Measurements from ENCODE around the gene FRMD4A. TPM values are rescaled to one million over a fixed set of nuclear protein-coding genes. Genes with fewer than 3 reads are reported as not detected.

The FRMD4A gene
- total and polyA plus RNA-seq, 2 experiments from 2014 or later, result 11.9 to 17.5 TPM

- H2AFZ ChIP-seq, result no peak overlapping the region
- no peak overlapping the region for H3K27ac ChIP-seq
- no peak overlapping the region for H3K4me3 ChIP-seq
- WGBS, 2 experiments (ENCODE audit: low coverage in 1 of 2, low lambda C conversion rate in 2 of 2, missing lambda C conversion rate in 2 of 2), result 46 to 49% methylated on average over 4 of the region's 4 CpGs
- no peak overlapping the region for H3K4me2 ChIP-seq (ENCODE audit: unreplicated experiment)
- no peaks in the 10 kb centered on the region for H3K9me3 ChIP-seq (ENCODE audit: low read depth)
- no peaks in the 10 kb centered on the region for H3K79me2 ChIP-seq (ENCODE audit: insufficient read depth)
- no peaks in the 10 kb centered on the region for H3K4me1 ChIP-seq (ENCODE audit: insufficient read depth)
- H3F3A ChIP-seq (ENCODE audit: insufficient read depth), result no peaks in the 10 kb centered on the region
- no peaks in the 10 kb centered on the region for H3K9me2 ChIP-seq (ENCODE audit: insufficient read depth)
- no peak overlapping the region for H3K9ac ChIP-seq
- no peaks in the 10 kb centered on the region for H4K20me1 ChIP-seq (ENCODE audit: insufficient read depth)
- in situ Hi-C loops (cut with MboI), result no loop called here
- TF ChIP-seq EZH2phosphoT487 (IDR thresholded peaks at IDR 0.05; ENCODE audit: insufficient read depth, low read depth) (no peak), EZH2 (IDR thresholded peaks at IDR 0.05; ENCODE audit: insufficient read depth, poor library complexity, severe bottlenecking) (no peak)
- peaks cover 18% of the 10 kb centered on the region for H3K36me3 ChIP-seq (ENCODE audit: low read depth)
- H3K27me3 ChIP-seq (replicated peaks; ENCODE audit: insufficient read depth), result no peaks in the 10 kb centered on the region
- no peak for DNase-seq
Measured at GRCh38 chr10:13617116-13617515, 713.6 kb downstream of the FRMD4A start.

GRCh38 chr10:13615650-13616300 is 714.9 kb downstream of the FRMD4A start:
- Histone ChIP-seq H3K4me3 (no peak overlapping the region), H3K9me2 (ENCODE audit: insufficient read depth) (no peaks in the 10 kb centered on the region), H3K4me1 (ENCODE audit: insufficient read depth) (no peaks in the 10 kb centered on the region), H4K20me1 (ENCODE audit: insufficient read depth) (no peaks in the 10 kb centered on the region), H3K36me3 (ENCODE audit: low read depth) (peaks cover 26% of the 10 kb centered on the region), H3K9me3 (ENCODE audit: low read depth) (no peaks in the 10 kb centered on the region), H2AFZ (no peak overlapping the region), H3K9ac (no peak overlapping the region), H3F3A (ENCODE audit: insufficient read depth) (no peaks in the 10 kb centered on the region), H3K79me2 (ENCODE audit: insufficient read depth) (no peaks in the 10 kb centered on the region), H3K4me2 (ENCODE audit: unreplicated experiment) (no peak overlapping the region), H3K27me3 (replicated peaks; ENCODE audit: insufficient read depth) (no peaks in the 10 kb centered on the region), H3K27ac (no peak overlapping the region)
- WGBS, 2 experiments (ENCODE audit: low coverage in 1 of 2, low lambda C conversion rate in 2 of 2, missing lambda C conversion rate in 2 of 2), result 66 to 70% methylated on average over 7 of the region's 7 CpGs
- in situ Hi-C loops (cut with MboI), result no loop called here
- no peak for DNase-seq
- TF ChIP-seq EZH2phosphoT487 (IDR thresholded peaks at IDR 0.05; ENCODE audit: insufficient read depth, low read depth), result no peak
- no peak for TF ChIP-seq EZH2 (IDR thresholded peaks at IDR 0.05; ENCODE audit: insufficient read depth, poor library complexity, severe bottlenecking)

GRCh38 chr10:13614530-13615332 is 716.0 kb downstream of the FRMD4A start:
- 82 to 87% methylated on average over 8 of the region's 8 CpGs for WGBS, 2 experiments (ENCODE audit: low coverage in 1 of 2, low lambda C conversion rate in 2 of 2, missing lambda C conversion rate in 2 of 2)
- Histone ChIP-seq H3K9me2 (ENCODE audit: insufficient read depth) (no peaks in the 10 kb centered on the region), H3K4me2 (ENCODE audit: unreplicated experiment) (no peak overlapping the region), H3K4me3 (no peak overlapping the region), H3K9me3 (ENCODE audit: low read depth) (no peaks in the 10 kb centered on the region), H3K9ac (no peak overlapping the region), H3K27me3 (replicated peaks; ENCODE audit: insufficient read depth) (no peaks in the 10 kb centered on the region), H3K27ac (no peak overlapping the region), H3K79me2 (ENCODE audit: insufficient read depth) (no peaks in the 10 kb centered on the region), H3K36me3 (ENCODE audit: low read depth) (peaks cover 37% of the 10 kb centered on the region), H3F3A (ENCODE audit: insufficient read depth) (no peaks in the 10 kb centered on the region), H3K4me1 (ENCODE audit: insufficient read depth) (no peaks in the 10 kb centered on the region), H4K20me1 (ENCODE audit: insufficient read depth) (no peaks in the 10 kb centered on the region), H2AFZ (no peak overlapping the region)
- in situ Hi-C loops (cut with MboI), result no loop called here
- DNase-seq, result peak; percentile 10
- TF ChIP-seq EZH2 (IDR thresholded peaks at IDR 0.05; ENCODE audit: insufficient read depth, poor library complexity, severe bottlenecking) (no peak), EZH2phosphoT487 (IDR thresholded peaks at IDR 0.05; ENCODE audit: insufficient read depth, low read depth) (no peak)

GRCh38 chr10:13613519-13613918 is 717.2 kb downstream of the FRMD4A start:
- H3K9ac ChIP-seq, result no peak overlapping the region
- WGBS, 2 experiments (ENCODE audit: low coverage in 1 of 2, low lambda C conversion rate in 2 of 2, missing lambda C conversion rate in 2 of 2), result 60% methylated on average over 5 of the region's 5 CpGs
- no peaks in the 10 kb centered on the region for H3K9me3 ChIP-seq (ENCODE audit: low read depth)
- no peak overlapping the region for H3K4me3 ChIP-seq
- H3F3A ChIP-seq (ENCODE audit: insufficient read depth), result no peaks in the 10 kb centered on the region
- H2AFZ ChIP-seq, result no peak overlapping the region
- DNase-seq, result peak; percentile 53
- H3K79me2 ChIP-seq (ENCODE audit: insufficient read depth), result no peaks in the 10 kb centered on the region
- no peaks in the 10 kb centered on the region for H3K9me2 ChIP-seq (ENCODE audit: insufficient read depth)
- no peak for TF ChIP-seq EZH2phosphoT487 (IDR thresholded peaks at IDR 0.05; ENCODE audit: insufficient read depth, low read depth)
- no peak for TF ChIP-seq EZH2 (IDR thresholded peaks at IDR 0.05; ENCODE audit: insufficient read depth, poor library complexity, severe bottlenecking)
- no peaks in the 10 kb centered on the region for H4K20me1 ChIP-seq (ENCODE audit: insufficient read depth)
- no peaks in the 10 kb centered on the region for H3K27me3 ChIP-seq (replicated peaks; ENCODE audit: insufficient read depth)
- H3K4me2 ChIP-seq (ENCODE audit: unreplicated experiment), result no peak overlapping the region
- no peaks in the 10 kb centered on the region for H3K4me1 ChIP-seq (ENCODE audit: insufficient read depth)
- no peak overlapping the region for H3K27ac ChIP-seq
- H3K36me3 ChIP-seq (ENCODE audit: low read depth), result peaks cover 42% of the 10 kb centered on the region
- in situ Hi-C loops (cut with MboI), result no loop called here
